22Rv1 (cell line): ENCODE data around the gene BICRA.
A peak's percentile ranks its signal among the peaks of the same experiment; 100 is the strongest.

Experiments used
- H3K27ac ChIP-seq: fragments of 450-650 bp; 2 replicates; pipeline ENCODE4 v1.5.1; 2017
- ZFX ChIP-seq: fragments of 450-650 bp; IDR thresholded peaks from 2 replicates; pipeline ENCODE4 v1.6.1; 2017; ENCODE audit warnings: antibody characterized with exemption, borderline replicate concordance
- TF ChIP-seq, protein P1 (sequence below): fragments of 450-650 bp; IDR thresholded peaks from 2 replicates; pipeline ENCODE4 v1.5.1; 2017; ENCODE audit warnings: mild to moderate bottlenecking

Gene BICRA

DNA sequence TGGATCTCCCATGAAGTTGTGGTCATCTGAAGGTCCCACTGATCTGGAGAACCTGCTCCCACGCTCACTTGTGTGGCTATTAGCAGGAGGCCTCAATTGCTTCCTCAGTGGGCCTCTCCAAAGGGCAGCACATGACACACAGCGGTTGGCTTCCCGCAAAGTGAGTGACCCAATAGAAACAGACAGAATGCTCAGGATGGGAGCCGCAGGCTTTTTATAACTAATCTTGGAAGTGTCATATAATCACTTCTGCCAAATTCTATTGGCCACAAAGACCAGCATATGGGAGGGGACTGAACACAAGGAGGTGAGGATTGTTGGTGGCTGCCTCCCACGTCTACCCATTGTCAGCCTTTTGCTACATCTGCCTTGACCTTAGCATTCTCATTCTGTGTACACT is 82.2 kb downstream of the BICRA start:
- no peak for TF ChIP-seq ZFX
- TF ChIP-seq, protein P1, sequence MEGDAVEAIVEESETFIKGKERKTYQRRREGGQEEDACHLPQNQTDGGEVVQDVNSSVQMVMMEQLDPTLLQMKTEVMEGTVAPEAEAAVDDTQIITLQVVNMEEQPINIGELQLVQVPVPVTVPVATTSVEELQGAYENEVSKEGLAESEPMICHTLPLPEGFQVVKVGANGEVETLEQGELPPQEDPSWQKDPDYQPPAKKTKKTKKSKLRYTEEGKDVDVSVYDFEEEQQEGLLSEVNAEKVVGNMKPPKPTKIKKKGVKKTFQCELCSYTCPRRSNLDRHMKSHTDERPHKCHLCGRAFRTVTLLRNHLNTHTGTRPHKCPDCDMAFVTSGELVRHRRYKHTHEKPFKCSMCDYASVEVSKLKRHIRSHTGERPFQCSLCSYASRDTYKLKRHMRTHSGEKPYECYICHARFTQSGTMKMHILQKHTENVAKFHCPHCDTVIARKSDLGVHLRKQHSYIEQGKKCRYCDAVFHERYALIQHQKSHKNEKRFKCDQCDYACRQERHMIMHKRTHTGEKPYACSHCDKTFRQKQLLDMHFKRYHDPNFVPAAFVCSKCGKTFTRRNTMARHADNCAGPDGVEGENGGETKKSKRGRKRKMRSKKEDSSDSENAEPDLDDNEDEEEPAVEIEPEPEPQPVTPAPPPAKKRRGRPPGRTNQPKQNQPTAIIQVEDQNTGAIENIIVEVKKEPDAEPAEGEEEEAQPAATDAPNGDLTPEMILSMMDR, result no peak
- H3K27ac ChIP-seq, result no peak overlapping the region

DNA sequence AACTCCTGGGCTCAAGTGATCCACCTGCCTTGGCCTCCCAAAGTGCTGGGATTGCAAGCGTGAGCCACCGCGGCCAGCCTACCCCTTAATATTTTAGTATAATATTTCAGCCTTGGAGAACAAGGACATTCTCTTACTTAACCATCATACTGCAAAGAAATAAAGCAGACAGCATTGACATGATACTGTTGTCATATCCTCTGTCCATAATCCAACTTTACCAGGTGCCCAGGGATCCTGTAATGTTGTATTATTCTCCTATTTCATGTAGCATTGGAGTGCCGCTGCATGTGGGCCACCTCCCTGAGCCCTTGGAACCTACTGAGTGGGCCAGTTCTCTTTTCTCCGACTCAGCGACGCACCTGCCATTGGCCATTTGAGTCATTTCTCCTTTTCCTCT is 82.8 kb downstream of the BICRA start:
- H3K27ac ChIP-seq, result no peak overlapping the region
- TF ChIP-seq, protein P1, result no peak
- no peak for TF ChIP-seq ZFX

DNA sequence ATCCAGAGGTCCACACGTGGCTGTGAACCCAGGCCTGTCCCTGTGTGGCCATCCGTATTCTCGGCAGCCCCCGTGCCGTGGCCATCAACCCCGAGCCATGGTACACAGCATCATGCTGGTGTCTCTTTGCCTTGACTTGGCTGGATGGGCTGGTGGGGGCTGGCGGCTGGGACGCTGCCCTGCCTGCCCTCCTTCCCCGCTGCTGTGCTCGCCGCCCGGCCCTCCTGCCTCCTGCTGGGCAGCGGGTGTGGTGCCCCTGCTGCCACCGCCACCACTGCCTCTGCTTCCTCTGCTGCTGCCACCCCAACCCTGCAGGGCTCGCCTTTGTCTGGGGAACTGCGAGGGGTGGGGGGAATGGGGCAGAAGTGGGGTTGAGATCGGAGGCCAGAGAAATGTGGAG is 84.6 kb downstream of the BICRA start:
- no peak for TF ChIP-seq ZFX
- TF ChIP-seq, protein P1, result 0 out of 2 replicates have a peak, but pooled peaks have one; percentile 8
- no peak overlapping the region for H3K27ac ChIP-seq

DNA sequence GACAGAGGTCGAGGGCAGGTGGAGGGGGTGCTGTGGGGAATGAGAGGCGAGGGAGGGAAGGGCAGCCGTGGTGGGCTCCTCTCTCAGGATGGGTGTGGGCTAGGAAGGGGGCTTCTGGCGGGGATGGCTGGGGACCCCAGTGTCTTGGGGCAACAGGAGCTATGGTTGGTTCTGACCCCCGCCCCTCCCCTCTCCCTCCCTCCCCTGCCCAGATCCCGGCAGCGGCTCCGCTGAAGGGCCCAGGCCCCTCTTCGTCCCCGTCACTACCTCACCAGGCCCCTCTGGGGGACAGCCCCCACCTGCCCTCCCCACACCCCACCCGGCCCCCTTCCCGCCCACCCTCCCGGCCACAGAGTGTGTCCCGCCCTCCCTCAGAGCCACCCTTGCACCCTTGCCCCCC is 85.0 kb downstream of the BICRA start:
- TF ChIP-seq, protein P1, result no peak
- TF ChIP-seq ZFX, result no peak
- no peak overlapping the region for H3K27ac ChIP-seq

DNA sequence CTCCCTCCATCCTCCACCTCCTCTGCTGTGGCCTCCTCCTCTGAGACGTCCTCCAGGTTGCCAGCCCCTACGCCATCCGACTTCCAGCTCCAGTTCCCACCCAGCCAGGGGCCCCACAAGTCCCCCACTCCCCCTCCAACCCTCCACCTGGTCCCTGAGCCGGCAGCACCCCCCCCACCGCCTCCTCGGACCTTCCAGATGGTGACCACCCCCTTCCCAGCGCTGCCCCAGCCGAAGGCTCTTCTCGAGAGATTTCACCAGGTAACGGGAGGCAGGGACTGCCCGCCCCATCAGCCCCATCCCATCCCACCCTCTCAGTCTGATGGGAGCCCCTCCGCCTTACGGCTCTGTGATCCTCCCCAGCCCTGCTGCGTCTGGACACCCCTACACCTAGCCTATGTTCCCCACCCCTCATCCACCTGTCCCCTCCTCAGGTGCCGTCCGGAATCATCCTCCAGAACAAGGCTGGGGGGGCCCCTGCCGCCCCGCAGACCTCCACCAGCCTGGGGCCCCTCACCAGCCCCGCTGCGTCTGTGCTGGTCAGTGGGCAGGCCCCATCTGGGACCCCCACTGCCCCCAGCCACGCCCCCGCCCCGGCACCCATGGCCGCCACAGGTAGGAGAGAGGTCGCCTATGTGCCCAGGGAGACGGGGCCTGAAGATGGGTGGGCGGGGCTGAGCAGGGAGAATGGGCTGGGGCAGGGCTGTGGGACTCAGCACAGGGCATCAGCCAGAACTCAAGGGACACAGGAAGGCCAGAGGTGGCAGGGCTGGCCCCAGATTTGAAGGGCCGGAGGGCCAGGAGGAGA is 85.7 kb downstream of the BICRA start:
- no peak for TF ChIP-seq ZFX
- TF ChIP-seq, protein P1, result no peak
- no peak overlapping the region for H3K27ac ChIP-seq

DNA sequence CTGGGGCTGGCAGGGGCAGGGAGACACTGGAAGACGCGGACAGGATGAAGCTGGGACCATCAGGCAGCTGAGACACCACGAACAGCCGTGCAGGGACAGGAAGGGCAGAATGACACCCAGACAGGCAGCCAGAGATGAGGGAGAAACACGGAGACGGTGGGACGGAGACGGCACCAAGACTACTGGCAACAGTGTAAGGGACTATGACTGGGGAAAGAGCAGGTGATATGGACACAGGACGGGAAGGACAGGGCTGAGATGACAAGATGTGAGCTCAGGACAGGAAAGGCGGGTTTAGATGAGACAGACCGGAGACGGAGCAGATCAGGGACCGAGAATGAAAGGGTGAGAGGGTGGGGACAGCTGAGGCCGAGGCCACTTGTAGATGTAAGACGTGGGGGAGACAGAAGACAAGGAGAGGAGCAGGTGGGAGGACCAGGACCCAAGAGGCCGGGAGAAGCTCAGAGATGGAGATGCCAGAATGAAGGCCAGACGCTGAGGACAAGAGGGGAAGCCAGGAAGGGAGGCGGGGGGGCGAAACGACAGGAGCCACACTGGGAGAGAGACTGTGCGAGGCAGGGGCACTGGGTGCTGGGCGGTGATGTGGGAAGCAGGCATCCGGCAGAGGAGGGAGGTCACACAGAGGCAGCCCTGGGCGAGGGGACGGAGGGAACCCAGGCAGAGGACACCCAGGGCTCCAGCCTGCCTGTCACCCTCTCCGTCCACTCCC is 86.8 kb downstream of the BICRA start:
- no peak for TF ChIP-seq ZFX
- TF ChIP-seq, protein P1, result no peak
- H3K27ac ChIP-seq, result no peak overlapping the region

DNA sequence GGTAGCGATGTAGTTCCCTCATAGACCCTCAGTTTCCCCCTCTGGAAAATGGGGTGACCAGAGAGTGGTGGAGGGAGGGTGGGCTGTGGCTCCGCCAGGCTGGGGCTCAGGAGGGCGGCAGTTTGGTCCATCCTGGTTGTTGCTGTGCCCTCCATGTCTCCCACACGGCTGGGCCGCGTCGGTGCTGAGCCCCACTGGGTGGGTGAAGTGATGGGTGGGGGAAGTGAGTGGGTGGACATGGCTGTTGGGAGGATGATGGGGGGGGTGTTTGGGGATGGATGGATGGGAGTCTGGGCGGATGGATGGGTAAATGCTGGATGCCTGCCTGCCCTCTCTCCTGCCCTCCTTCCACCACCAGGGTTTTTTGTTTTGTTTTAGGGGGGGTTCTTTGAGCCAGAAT is 87.7 kb downstream of the BICRA start:
- no peak for TF ChIP-seq ZFX
- TF ChIP-seq, protein P1, result no peak
- no peak overlapping the region for H3K27ac ChIP-seq
